HG03097 (cell line): ENCODE measurements around the gene LTB4R.

Source experiments
- ATAC-seq: cut with Tn5 transposase; IDR thresholded peaks from one replicate; pipeline ENCODE4 v1.9.1; 2021; ENCODE audit not compliant: unreplicated experiment, low FRiP score

The LTB4R gene

DNA sequence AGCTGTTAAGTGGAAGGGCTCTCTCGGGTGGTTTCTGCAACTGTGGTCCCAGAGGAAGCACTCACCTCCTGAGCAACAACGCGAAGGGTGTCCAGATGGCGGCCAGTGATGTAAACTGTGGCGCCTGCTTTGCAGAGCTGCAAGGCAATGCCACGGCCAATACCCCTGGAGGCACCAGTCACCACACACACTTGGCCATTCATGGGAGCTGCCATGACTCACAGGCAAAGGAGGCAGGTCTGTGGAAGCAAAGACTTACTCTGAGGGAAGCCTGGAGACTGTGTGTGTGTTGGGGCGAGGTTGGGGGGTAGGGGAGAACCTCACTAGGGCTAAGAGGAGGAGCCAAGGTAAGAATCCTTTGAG lies 12.4 kb upstream of the LTB4R start:
- ATAC-seq, result no peak

DNA sequence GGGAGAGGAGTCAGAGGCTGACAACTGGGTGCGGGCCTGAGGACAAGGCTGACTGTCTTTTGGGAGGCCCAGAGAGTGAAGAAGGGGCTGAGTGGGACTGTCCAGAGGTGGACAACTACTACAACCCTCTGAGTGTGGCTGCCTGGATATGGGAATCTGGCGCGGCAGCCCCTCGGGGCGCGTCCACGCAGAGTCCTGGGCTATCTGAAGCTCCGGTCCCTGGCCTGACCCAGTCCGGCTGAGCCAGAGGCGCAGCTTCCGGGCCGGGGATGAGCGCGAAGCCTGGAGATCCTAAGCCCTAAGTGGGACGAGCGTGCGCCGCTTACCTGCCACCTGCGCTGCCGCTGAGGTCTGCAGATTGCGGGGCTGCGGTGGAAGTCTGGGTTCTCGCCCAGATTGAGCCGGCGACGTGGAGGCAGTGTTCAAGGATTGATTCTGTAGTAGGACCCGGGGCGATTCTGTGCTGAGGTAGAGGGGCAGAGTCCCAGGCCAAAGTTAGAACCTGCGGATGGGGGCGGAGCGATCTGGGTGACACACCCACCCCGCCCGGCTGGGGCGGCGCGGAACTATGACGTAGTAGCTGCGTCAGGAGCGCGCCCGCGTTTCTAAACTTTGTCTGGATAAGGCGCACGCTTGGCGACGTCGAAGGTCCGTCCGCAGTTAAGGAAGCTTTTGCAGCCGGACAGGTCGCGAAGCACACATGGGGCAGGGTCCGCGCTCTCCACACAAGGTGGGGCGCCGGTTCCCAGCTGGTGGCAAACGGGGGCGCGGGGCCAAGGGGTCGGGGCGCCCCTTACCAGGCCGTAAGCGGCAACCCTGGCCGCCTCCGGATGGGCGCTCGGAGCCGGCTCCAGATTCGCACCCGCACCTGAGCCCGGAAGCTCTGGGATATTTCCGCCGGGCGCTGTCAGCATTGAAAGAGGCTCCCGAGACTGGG lies 11.8 kb upstream of the LTB4R start, which contains the start of the genes DHRS1 and NOP9:
DHRS1 (minus strand) TSS at position 526 of the 937 bp plus-strand sequence. CDS start 674 bp downstream, outside the sequence.
NOP9 (plus strand) TSS at position 596 of the 937 bp plus-strand sequence; CDS start at position 701, 105 bp downstream.
- ATAC-seq, result no peak

DNA sequence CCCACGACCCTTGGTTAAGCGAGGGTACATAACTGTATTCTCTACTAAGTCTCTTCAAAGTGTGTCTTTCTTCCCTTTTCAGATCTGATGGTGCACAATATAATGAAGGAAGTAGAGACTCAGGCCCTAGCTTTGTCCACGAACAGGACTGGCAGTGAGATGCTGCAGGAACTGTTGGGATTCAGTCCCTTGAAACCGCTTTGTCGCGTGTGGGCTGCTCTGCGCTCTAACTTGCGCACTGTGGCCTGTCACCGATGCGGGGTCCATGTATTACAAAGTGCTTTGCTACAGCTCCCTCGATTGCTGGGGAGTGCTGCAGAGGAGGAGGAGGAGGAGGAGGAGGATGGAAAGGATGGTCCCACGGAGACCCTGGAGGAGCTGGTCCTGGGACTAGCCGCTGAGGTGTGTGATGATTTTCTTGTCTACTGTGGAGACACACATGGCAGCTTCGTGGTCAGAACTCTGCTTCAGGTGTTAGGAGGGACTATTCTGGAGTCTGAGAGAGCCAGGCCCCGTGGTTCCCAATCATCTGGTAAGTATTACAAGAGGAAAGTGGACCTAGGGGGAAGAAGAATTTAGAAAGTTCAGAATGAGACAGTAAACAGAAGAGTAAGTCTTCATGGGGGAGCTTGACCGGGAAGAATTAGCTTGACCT lies 10.8 kb upstream of the LTB4R start:
- ATAC-seq, result no peak

DNA sequence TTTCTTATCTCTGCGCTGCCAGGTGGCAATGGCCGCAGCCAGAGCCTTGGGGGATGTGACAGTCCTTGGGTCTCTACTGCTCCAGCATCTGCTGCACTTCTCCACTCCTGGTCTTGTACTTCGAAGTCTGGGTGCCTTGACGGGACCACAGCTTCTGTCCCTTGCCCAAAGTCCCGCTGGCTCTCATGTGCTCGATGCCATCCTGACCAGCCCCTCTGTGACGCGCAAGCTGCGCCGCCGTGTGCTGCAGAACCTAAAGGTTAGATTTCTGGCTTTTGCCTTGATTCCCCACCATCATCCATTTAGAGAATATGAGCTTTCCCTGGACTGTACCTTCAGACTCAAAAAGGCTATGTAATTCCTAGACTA lies 7.3 kb upstream of the LTB4R start:
- no peak for ATAC-seq

DNA sequence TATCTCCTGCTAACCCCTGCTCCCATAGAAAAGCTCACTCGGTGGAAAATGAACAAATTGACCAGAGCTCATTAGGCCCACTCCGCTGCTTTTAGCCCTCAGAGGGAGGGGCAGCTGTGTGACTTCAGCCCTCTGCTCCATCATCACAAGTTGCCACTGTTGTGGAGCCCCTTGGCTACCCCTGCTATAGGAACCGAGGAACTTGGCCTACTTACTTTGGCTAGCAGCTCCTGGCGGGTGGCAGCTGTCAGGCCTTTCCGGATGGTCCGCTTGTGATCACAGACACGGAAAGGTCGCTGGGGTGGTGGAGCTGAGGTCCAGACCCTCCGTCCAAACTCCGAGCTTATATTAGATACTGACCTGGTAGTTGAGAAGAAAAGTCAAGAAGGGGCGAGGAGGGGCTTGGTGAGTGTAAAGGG lies 4.1 kb upstream of the LTB4R start:
- ATAC-seq, result no peak

DNA sequence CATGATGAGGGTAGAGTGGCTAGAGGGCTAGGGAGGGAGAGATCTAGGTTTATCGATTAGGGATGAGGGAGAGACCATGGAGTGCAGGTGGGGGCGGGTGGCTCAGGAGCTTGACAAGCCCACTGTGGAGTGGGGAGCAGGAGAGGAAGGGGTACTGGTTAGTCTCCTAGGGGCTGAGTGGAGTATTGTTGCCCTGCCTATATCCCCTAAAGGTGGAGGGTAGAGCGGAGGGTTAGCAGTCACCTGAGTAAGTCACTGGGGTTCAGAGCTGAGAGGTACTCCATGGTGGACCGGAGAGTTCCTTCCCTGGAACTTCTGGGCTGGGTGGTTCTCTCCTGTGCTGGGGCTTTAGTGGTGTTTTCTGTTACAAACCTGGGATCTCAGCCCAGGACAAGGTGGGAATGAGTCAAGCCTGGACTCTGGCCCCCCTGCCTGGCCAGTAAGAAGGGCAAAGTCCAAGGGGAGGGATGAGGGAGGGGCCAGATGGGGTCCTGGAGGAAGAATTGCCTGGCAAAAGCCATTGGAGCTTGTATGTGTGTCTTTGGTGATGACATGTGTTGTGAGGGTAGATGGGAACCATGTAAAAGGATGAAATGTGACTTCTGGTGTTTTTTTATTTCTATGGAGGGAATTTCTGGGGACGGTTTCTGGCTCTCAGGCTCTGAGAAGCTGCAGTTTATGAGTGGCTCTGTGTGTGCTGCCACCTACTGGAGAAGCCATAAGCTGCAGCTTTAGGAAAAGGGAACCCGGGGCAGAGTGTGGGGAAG lies 3.5 kb upstream of the LTB4R start, which contains the start of gene CIDEB:
CIDEB (minus strand) TSS at position 403 of the 767 bp plus-strand sequence; CDS start at position 284, 119 bp downstream.
- ATAC-seq, result no peak

DNA sequence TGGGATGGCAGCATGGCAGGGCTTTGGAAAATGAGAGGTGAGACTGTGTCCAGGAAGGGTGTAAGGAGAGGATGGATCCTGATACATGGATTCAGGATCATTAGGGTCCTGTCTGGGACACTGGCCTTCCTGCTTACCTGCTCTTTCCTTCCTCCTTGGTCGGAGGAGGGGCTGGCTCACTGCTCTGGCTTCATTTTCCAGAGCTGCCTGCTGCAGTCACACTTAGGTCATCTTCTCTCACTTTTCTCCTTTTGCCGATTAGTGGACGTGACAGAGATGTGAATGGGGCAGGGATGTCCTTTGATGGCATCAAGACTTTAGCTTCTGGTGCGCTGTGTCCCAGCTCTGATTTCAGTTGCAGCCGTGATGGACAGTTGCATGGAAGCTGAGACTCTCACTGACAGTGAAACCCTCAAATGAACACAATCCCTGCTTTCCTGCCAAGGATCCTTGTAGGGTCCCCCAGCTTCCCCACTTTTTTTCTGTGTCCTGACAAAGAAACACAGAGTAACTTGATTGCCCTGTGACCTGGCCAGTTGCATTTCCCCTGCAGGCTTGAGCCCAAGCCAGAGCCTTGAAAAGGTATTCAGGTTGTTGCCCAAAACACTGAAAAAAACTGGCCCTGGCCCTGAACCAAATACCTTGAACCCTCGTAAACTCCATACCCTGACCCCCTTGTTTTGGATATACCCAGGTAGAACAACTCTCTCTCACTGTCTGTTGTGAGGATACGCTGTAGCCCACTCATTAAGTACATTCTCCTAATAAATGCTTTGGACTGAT lies 2.8 kb upstream of the LTB4R start:
- no peak for ATAC-seq

DNA sequence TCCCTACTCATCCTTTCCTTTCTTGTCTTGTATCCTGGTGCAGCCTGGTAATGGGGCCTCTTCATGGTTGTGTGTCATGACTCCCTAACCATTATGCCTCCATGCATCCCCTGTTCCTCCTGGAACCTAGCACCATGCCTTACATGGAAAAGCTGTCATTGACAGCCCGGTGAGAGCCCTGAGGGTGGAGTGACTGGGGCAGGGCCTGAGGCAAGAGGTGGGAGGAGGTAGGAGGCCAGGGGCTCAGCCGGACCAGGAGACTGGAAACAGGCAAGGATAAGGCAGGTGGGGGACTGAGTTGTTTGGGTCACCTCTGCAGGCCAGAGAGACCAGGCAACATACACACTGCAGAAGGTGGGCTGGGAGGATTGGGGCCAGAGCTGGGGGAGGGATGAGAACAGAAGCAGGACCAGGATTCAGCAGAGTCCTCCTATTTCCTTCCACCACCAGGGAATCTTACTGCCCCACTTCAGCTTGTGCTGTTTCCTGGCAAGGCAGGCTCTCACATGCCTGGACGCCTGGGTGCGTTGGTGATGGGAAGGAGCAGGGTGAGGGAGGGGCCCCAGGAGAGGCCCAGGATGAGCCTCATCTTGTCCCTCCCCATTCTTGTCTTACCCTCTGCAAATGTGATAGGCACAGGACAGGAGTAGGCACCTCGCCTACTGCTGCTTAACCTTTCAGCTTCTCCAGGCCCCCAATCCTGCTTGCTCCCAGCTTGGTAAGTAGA lies 1.6 kb upstream of the LTB4R start, which contains the start of gene LTB4R2:
LTB4R2 (plus strand) TSS at position 603 of the 727 bp plus-strand sequence. CDS start 525 bp downstream, outside the sequence.
- no peak for ATAC-seq

DNA sequence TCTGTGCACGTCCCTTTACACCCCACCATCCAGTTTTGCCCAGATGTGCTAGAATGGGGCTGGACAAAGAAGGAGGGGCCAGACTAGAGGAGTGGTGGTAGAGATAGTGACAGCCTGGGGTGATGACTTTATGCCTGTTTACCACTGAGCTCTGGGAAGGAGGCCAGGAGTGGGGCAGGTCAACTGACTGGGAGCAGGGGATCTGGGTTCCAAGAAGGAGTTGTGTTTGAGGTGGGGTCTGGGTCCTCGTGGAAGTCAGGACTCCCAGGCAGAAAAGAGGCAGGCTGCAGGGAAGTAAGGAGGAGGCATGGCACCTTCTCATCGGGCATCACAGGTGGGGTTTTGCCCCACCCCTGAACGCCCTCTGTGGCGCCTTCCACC lies 1.0 kb upstream of the LTB4R start:
- ATAC-seq, result no peak

DNA sequence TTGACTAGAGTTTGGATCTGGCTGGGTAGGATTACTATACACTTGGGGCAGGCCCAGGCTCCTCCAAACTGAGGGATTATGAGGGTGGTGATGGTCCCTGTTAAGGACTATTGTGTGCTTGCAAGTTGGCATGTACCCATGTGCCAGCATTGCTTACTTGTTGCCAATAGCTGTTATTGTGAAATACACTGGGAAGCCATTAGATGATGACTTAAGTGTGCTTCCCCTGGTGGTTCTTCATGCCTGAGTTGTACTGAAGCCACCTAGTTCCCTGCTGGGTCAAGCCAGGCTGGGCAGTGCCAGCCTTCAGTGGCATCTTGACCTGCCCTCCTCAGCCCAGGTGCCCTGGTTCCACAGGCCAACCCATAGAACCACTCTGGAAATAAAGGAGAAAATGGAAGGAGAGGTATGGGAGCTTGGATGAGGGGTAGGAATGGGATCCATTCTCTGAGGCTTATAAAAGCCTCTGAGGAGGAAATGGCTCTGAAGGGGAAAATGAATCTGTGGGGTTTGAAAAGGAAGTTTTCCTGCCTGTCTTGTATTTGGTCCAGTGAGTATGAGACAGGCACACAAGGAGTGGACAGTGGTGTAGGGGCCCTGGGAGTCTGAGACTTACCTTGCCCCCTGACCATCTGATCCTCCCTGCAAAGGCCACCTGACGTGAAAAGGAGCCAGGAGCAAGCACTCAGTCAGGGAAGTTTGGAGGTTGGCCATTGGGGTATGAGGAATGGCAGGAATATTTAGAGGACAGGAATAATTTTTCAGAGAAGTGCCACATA lies 724 bp downstream of the LTB4R start:
- no peak for ATAC-seq

DNA sequence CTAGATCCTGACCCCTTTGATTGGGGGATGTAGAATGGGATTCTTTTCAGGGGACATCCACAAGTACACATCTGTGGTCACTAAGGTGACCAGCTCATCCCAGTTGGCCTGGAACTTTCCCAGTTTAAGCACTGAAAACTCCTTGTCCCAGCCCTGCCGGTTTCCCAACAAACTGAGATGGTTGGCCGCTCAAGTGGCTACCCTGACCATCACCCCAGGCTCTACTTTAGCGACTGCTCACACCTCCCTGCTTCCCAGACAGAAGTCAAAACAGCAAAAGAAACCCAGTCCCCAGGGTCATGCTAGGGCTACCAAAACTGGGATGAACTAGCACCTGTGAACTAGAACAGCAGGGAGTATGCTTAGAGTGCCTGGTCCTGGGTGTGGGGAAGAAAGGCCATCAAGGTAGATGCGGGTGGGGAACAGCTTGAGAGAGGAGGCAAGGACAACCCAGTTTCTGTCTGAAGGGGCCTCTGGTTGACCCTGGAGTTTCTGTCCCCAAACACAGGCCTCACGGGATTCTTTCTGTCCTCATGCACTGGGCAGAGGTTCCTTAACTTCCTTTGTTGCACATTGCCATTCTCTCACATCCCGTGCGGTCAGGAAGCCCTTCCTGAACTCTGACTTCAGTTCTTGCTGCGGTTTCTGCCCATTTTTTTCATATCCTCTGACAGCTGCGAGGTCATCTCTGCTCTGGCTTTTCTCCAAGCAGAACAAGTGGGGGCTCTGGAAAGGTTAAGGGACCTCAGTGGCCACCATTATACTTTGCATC lies 1.6 kb downstream of the LTB4R start:
- no peak for ATAC-seq

DNA sequence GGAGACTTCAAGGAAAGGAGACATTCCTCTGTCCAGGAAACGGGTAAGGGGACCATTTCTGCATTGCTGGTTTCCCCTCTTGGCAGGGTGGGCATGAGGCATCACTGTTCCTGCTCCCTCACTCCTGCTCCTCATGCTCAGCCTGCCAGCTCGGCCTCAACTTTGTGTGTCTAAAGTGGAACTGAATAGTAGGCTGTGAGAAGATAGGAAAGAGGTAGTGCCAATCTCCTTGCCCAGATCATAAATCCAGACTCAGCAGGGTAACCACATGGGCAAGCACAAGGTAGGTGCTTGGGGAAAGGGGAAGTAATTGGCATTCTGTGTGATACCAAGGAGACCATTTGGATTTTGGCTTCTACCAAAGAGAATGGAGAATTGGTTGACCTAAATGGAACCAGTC lies 2.6 kb downstream of the LTB4R start:
- ATAC-seq, result no peak

DNA sequence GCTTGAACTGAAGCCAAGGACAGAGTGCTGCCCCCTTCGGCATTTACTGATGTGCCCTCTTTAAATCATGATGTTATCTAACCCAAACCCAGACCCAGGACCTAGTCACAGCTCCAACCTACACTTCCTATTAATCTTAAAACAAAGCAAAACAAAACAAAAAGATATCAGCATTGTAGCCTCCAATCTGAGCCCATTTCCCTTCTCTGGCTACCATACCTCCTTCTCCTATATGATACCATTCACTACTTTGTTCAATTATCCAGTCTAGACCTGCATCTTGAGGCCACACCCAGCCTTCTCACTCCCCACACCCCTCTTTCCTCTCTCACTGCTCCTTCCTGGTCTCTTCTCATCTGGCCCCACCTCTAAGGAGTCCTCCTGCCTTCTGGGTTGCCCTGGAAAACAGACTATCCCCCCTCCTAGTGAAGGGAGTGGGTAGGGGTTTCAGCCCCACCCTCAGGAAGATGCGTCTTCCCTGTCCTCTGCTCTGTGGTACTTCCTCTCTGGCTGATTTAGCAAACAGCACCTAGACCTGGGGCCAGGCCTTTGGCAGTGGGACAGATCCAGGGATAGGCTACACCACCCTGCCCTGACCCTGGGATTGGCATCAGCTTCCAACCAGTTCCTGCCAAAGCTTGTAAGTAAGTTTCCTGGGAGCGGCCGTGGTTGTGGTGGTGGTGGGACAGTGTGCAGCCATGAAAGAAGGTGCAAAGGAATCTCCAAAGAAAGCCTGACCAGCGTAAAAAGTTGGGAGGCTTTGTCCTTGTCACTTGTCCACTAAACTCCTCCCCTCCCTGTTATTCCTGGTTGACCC lies 3.3 kb downstream of the LTB4R start:
- ATAC-seq, result no peak

DNA sequence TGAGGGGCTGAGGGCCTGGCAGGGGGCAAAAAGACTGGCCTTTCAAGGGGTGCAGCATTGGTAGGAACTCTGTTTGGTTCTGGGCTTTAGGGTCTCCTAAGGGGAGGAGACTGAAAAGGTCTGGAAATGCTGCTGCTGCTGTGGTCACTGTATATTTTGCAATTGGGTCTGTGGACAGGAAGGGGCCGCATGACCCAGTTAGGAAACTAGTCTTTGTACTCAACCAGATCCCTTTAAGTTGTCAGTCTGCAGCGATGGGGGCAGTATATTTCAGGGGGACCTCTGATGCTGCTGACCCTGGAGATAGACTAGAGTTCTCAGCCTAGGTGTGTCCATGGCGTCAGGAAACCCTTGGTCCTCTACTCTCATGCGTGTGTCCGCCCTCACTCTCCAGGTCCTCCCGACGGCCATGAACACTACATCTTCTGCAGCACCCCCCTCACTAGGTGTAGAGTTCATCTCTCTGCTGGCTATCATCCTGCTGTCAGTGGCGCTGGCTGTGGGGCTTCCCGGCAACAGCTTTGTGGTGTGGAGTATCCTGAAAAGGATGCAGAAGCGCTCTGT lies 4.0 kb downstream of the LTB4R start:
- no peak for ATAC-seq

DNA sequence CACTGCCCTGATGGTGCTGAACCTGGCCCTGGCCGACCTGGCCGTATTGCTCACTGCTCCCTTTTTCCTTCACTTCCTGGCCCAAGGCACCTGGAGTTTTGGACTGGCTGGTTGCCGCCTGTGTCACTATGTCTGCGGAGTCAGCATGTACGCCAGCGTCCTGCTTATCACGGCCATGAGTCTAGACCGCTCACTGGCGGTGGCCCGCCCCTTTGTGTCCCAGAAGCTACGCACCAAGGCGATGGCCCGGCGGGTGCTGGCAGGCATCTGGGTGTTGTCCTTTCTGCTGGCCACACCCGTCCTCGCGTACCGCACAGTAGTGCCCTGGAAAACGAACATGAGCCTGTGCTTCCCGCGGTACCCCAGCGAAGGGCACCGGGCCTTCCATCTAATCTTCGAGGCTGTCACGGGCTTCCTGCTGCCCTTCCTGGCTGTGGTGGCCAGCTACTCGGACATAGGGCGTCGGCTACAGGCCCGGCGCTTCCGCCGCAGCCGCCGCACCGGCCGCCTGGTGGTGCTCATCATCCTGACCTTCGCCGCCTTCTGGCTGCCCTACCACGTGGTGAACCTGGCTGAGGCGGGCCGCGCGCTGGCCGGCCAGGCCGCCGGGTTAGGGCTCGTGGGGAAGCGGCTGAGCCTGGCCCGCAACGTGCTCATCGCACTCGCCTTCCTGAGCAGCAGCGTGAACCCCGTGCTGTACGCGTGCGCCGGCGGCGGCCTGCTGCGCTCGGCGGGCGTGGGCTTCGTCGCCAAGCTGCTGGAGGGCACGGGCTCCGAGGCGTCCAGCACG lies 4.7 kb downstream of the LTB4R start:
- no peak for ATAC-seq

DNA sequence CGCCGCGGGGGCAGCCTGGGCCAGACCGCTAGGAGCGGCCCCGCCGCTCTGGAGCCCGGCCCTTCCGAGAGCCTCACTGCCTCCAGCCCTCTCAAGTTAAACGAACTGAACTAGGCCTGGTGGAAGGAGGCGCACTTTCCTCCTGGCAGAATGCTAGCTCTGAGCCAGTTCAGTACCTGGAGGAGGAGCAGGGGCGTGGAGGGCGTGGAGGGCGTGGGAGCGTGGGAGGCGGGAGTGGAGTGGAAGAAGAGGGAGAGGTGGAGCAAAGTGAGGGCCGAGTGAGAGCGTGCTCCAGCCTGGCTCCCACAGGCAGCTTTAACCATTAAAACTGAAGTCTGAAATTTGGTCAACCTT lies 5.3 kb downstream of the LTB4R start:
- no peak for ATAC-seq
